Astrocyte of the spinal cord (primary cell): ENCODE results near the gene LRPAP1.

ENCODE experiments used
- DNase-seq: peaks from one replicate; pipeline ENCODE4 v3.0.0; 2011; ENCODE audit warnings: low read depth, low spot score
- H3K4me3 ChIP-seq: 2 replicates; pipeline ENCODE4 v1.5.1; 2011; ENCODE audit warnings: low read depth, mild to moderate bottlenecking, low read length, moderate library complexity
- CTCF ChIP-seq: IDR thresholded peaks from 2 replicates; pipeline ENCODE4 v1.5.1; 2012; ENCODE audit warnings: low read depth, mild to moderate bottlenecking, low read length, inconsistent platforms
- in situ Hi-C: cut with HindIII; loops from 2 replicates; pipeline ENCODE4 v1.10.0; 2017; ENCODE audit warnings: low sequenced_read_pairs

The LRPAP1 gene

GRCh38 chr4:3533423-3533820, 1.2 kb upstream of the LRPAP1 start:
- in situ Hi-C loops, result no loop called here
- no peak overlapping the region for H3K4me3 ChIP-seq
- no peak for DNase-seq
- no peak for TF ChIP-seq CTCF

DNA sequence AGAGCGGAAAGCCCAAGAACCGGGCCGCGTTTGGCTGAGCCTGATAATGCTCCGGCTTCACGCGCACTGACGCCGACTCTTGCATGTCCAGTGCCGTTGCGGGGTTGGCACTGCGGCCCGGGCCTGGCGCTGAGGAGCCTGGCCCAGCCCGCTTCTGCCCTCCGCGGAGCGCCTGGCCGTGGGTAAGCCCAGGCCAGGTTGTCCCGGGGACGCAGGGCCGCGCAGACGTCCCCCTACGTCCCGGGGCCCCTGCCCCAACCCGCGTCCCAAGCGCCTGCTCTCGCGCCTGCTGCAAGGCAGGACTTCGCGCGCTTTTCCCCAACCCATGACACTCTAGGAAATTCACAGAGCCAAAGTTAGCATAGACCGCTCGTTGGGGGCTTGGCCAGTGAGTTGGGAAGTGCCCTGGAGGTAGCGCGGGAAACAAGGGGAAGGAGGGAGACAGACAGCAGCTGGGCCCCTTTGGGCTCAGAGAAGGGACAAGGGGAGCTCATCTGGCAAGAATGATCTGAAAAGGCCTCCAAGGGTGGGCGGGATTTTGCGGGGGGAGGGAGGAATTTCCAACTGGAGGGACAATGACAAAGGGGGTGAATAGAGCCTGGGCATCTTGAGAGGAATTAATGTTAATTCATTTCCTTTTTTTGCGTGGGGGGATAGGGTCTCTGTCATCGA, 665 bp upstream of the LRPAP1 start:
- DNase-seq, result no peak
- no peak for TF ChIP-seq CTCF
- in situ Hi-C loops, result no loop called here
- peak overlapping the region; percentile 42 for H3K4me3 ChIP-seq

GRCh38 chr4:3531318-3531878, 824 bp downstream of the LRPAP1 start:
- in situ Hi-C loops, result no loop called here
- DNase-seq, result no peak
- TF ChIP-seq CTCF, result no peak
- peak overlapping the region; percentile 78 for H3K4me3 ChIP-seq

- DNase-seq, result no peak
- peak overlapping the region; percentile 78 for H3K4me3 ChIP-seq
- in situ Hi-C loops, result no loop called here
- no peak for TF ChIP-seq CTCF
These were observed 1.5 kb downstream of the LRPAP1 start for GRCh38 chr4:3530663-3531254.

GRCh38 chr4:3530051-3530450, 2.2 kb downstream of the LRPAP1 start:
- H3K4me3 ChIP-seq, result no peak overlapping the region
- in situ Hi-C loops, result no loop called here
- no peak for TF ChIP-seq CTCF
- no peak for DNase-seq

DNA sequence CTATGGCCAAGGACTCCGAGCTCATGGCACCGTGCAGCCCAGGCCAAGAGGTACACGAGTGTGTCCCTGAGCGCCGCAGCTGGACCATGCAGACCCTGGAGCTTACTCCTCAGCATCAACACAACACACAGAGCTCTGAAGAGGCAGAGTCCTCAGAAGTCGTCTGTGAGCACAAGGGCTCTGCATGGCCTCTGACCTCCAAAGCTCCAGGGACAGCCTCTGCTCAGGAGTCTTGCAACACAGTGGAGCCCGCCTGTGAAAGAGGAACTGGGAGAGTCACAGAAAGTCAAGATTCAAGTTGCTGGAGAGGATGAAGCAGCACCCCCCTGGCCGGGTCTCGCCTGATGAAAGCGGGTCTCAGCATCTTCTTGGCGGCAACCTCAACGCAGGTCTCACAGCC, 2.9 kb downstream of the LRPAP1 start:
- DNase-seq, result no peak
- H3K4me3 ChIP-seq, result no peak overlapping the region
- no peak for TF ChIP-seq CTCF
- in situ Hi-C loops, result no loop called here
